Liver (tissue), 3 donors: ENCODE data around the gene AMHR2.

ENCODE experiments used
- ATF3 ChIP-seq: IDR thresholded peaks from 2 replicates; pipeline ENCODE4 v1.6.1; 2016; ENCODE audit warnings: antibody characterized with exemption
- CTCF ChIP-seq: fragments of 150-350 bp; IDR thresholded peaks from 2 replicates; pipeline ENCODE4 v1.5.1; 2017; ENCODE audit warnings: improper control_type of control experiment, low read depth, low read length; ENCODE audit not compliant: missing input control
- GABPA ChIP-seq, 2 donors: IDR thresholded peaks in 1 of 2; conservative IDR thresholded peaks in 1 of 2; 2 replicates each; pipeline ENCODE4 v1.6.1; 2016; ENCODE audit warnings: antibody characterized with exemption in 2 of 2, mild to moderate bottlenecking in 1 of 2, moderate library complexity in 1 of 2
- HNF4A ChIP-seq, 2 donors: conservative IDR thresholded peaks; 2 replicates each; pipeline ENCODE4 v1.6.1; 2016; ENCODE audit warnings: antibody characterized with exemption in 2 of 2, mild to moderate bottlenecking in 2 of 2
- NR2F2 ChIP-seq: IDR thresholded peaks from 2 replicates; pipeline ENCODE4 v1.6.1; 2016; ENCODE audit warnings: antibody characterized with exemption
- TAF1 ChIP-seq: conservative IDR thresholded peaks from 2 replicates; pipeline ENCODE4 v1.6.1; 2016; ENCODE audit warnings: antibody characterized with exemption, mild to moderate bottlenecking
- YY1 ChIP-seq: IDR thresholded peaks from 2 replicates; pipeline ENCODE4 v1.6.1; 2016; ENCODE audit warnings: antibody characterized with exemption, mild to moderate bottlenecking
- TF ChIP-seq, protein P1 (sequence below): IDR thresholded peaks from 2 replicates; pipeline ENCODE4 v1.6.1; 2016; ENCODE audit warnings: antibody characterized with exemption, mild to moderate bottlenecking
- donor health status: healthy.
- donor health status: healthy.

- TF ChIP-seq TAF1 (no peak), NR2F2 (no peak), GABPA (IDR thresholded peaks at IDR 0.05 in 1 of 2, conservative IDR thresholded peaks at IDR 0.05 in 1 of 2) (no peak), CTCF (no peak), HNF4A (conservative IDR thresholded peaks at IDR 0.05) (no peak), ATF3 (no peak), YY1 (no peak)
- TF ChIP-seq, protein P1, sequence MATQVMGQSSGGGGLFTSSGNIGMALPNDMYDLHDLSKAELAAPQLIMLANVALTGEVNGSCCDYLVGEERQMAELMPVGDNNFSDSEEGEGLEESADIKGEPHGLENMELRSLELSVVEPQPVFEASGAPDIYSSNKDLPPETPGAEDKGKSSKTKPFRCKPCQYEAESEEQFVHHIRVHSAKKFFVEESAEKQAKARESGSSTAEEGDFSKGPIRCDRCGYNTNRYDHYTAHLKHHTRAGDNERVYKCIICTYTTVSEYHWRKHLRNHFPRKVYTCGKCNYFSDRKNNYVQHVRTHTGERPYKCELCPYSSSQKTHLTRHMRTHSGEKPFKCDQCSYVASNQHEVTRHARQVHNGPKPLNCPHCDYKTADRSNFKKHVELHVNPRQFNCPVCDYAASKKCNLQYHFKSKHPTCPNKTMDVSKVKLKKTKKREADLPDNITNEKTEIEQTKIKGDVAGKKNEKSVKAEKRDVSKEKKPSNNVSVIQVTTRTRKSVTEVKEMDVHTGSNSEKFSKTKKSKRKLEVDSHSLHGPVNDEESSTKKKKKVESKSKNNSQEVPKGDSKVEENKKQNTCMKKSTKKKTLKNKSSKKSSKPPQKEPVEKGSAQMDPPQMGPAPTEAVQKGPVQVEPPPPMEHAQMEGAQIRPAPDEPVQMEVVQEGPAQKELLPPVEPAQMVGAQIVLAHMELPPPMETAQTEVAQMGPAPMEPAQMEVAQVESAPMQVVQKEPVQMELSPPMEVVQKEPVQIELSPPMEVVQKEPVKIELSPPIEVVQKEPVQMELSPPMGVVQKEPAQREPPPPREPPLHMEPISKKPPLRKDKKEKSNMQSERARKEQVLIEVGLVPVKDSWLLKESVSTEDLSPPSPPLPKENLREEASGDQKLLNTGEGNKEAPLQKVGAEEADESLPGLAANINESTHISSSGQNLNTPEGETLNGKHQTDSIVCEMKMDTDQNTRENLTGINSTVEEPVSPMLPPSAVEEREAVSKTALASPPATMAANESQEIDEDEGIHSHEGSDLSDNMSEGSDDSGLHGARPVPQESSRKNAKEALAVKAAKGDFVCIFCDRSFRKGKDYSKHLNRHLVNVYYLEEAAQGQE, result no peak
Measured at GRCh38 chr12:53478865-53479264, 55.2 kb downstream of the AMHR2 start.
